ENCODE measurements around the gene MAP7D1.

Gene MAP7D1

GRCh38 chr1:36149973-36150295, 6.0 kb upstream of the MAP7D1 start:
- no peak; the same call in 1 of the 2 replicates for TF ChIP-seq POLR2AphosphoS5 (IDR thresholded peaks at IDR 0.05; ENCODE audit: low read depth, low read length)
- TF ChIP-seq FOXP2 (optimal IDR thresholded peaks at IDR 0.05; ENCODE audit: borderline replicate concordance, extremely low read depth, extremely low read length, insufficient read depth) = no peak
- no peak for TF ChIP-seq SIN3A (IDR thresholded peaks at IDR 0.05; ENCODE audit: borderline replicate concordance, insufficient read depth, low read length)
- no peak for TF ChIP-seq TAF1 (IDR thresholded peaks at IDR 0.05; ENCODE audit: borderline replicate concordance, insufficient read depth, low read length)
- TF ChIP-seq REST (IDR thresholded peaks at IDR 0.05; ENCODE audit: insufficient read depth in 1 of 2, low read depth in 2 of 2, low read length in 2 of 2) = no peak

- no peak for TF ChIP-seq SIN3A (IDR thresholded peaks at IDR 0.05; ENCODE audit: borderline replicate concordance, insufficient read depth, low read length)
- TF ChIP-seq POLR2AphosphoS5 (IDR thresholded peaks at IDR 0.05; ENCODE audit: low read depth, low read length) = peak; percentile 62
- no peak for TF ChIP-seq REST (IDR thresholded peaks at IDR 0.05; ENCODE audit: insufficient read depth in 1 of 2, low read depth in 2 of 2, low read length in 2 of 2)
- TF ChIP-seq TAF1 (IDR thresholded peaks at IDR 0.05; ENCODE audit: borderline replicate concordance, insufficient read depth, low read length) = 0 out of 2 replicates have a peak, but pooled peaks have one; percentile 61
- no peak for TF ChIP-seq FOXP2 (optimal IDR thresholded peaks at IDR 0.05; ENCODE audit: borderline replicate concordance, extremely low read depth, extremely low read length, insufficient read depth)
Observed at GRCh38 chr1:36150296-36151133, 5.4 kb upstream of the MAP7D1 start.

DNA sequence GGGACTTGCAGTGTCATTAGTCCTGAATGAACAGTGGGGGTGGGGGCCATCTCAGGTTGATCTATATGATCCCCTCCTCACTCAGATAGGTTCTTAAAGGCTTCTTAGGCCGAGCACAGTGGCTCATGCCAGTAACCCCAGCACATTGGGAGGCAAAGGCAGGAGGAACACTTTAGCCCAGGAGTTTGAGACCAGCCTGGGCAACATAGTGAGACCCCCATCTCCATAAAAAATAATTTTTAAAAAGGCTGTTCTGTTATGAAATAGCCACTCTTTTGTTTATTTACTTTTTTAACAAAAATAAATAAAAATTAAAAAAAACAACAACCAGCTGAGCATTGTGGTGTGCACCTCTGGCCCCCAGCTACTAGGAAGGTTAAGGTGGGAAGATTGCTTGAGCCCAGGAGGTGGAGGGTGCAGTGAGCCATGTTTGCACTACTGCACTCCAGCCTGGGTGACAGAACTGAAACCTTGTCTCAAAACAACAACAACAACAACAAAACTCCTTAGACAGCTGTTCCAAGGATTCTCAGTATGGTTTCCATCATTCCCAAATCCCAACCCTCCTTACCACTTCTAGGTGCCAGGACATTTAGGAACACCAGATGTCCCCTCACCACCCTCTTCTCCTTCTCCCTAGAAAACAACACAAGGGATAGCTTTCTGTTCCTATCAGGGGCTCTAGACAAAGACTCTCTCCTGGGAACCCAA, 4.7 kb upstream of the MAP7D1 start:
- TF ChIP-seq POLR2AphosphoS5 (IDR thresholded peaks at IDR 0.05; ENCODE audit: low read depth, low read length) (no peak), REST (IDR thresholded peaks at IDR 0.05; ENCODE audit: insufficient read depth in 1 of 2, low read depth in 2 of 2, low read length in 2 of 2) (no peak), TAF1 (IDR thresholded peaks at IDR 0.05; ENCODE audit: borderline replicate concordance, insufficient read depth, low read length) (no peak), FOXP2 (optimal IDR thresholded peaks at IDR 0.05; ENCODE audit: borderline replicate concordance, extremely low read depth, extremely low read length, insufficient read depth) (no peak), SIN3A (IDR thresholded peaks at IDR 0.05; ENCODE audit: borderline replicate concordance, insufficient read depth, low read length) (no peak)

DNA sequence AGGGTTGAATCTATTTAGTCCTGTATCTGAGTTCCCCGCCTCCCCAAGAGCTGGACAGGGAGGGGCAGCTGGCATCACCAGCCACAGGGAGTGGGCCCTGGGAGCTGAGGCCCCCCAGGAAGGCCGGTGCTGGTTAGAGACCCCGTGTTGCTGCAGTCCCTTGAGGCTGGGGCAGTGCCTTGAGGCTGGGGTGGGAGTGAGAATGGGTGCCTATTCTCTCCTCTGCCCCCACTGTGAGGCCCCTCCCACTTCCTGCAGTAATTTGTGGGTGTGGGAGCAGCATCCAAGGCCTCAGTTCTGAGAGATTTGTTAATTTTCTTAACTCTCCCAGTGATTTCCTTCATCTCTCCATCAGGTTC, 4.1 kb upstream of the MAP7D1 start:
- TF ChIP-seq FOXP2 (optimal IDR thresholded peaks at IDR 0.05; ENCODE audit: borderline replicate concordance, extremely low read depth, extremely low read length, insufficient read depth) (no peak), TAF1 (IDR thresholded peaks at IDR 0.05; ENCODE audit: borderline replicate concordance, insufficient read depth, low read length) (no peak), SIN3A (IDR thresholded peaks at IDR 0.05; ENCODE audit: borderline replicate concordance, insufficient read depth, low read length) (no peak), REST (IDR thresholded peaks at IDR 0.05; ENCODE audit: insufficient read depth in 1 of 2, low read depth in 2 of 2, low read length in 2 of 2) (no peak), POLR2AphosphoS5 (IDR thresholded peaks at IDR 0.05; ENCODE audit: low read depth, low read length) (no peak)

All from PFSK-1 (cell line).